ENCODE data around the gene PCGF1. TPM values are rescaled to one million over a fixed set of nuclear protein-coding genes. Genes with fewer than 3 reads are reported as not detected.
A peak's percentile ranks its signal among the peaks of the same experiment; 100 is the strongest.

PCGF1 gene
- total and polyA plus RNA-seq, 2 of the 8 experiments (the other 6 are each of a cell fraction or from before 2014, with no cell fraction given) = 10.0 to 23.7 TPM

DNA sequence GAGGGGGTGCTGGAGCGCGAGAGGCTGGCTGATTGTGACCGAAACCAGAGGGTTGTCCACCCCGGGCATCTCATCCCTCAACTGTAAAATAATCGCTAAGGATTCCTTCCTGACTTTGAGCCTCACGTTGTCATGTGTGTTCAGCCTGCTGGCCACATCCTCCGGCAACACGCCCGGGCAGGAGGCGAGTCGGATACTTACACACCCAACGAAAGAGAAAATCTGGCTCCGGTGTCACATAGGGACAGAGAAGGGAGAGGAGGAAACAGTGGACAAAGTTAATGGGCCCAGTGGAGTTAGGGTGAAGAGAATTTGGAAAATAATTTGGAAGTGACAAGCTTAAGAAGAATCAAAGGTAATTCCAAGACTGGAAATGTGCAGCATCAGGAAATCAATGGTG, 9.2 kb upstream of the PCGF1 start:
- Histone ChIP-seq H2BK5ac (ENCODE audit: low read depth, low read length) (no peak overlapping the region), H4K5ac (ENCODE audit: insufficient read length, low read depth, low read length) (no peak overlapping the region), H3K14ac (ENCODE audit: insufficient read length) (no peak overlapping the region), H3K23ac (ENCODE audit: insufficient read length) (no peak overlapping the region), H2AFZ (ENCODE audit: low read length) (no peak overlapping the region), H3K4ac (replicated peaks; ENCODE audit: insufficient read length, low read depth, low read length) (no peak overlapping the region), H3K4me3 (ENCODE audit: extremely low read depth in 1 of 4, insufficient read depth in 2 of 4, low read depth in 3 of 4, low read length in 4 of 4) (no peak overlapping the region), H2AK5ac (ENCODE audit: low read depth, low read length) (no peak overlapping the region), H4K8ac (ENCODE audit: extremely low read depth, insufficient read depth, low read length) (no peak overlapping the region; the same call in none of the 2 replicates), H2BK12ac (ENCODE audit: low read depth, low read length) (no peak overlapping the region), H3K27ac (ENCODE audit: low read depth, low read length) (no peak overlapping the region), H2BK20ac (ENCODE audit: low read length) (no peak overlapping the region), H3K36me3 (ENCODE audit: control insufficient read depth in 2 of 4, insufficient read depth in 4 of 4, low read length in 3 of 4) (peaks cover 0 to 19% (median 0%) of the 10 kb centered on the region in 4 experiments; a peak in 1 of 8 replicates), H3K79me1 (ENCODE audit: low read depth, low read length) (no peaks in the 10 kb centered on the region), H3K4me2 (ENCODE audit: insufficient read depth in 1 of 2, low read depth in 2 of 2, low read length in 2 of 2) (peak overlapping the region in 1 of 2 experiments; percentile 88; a peak in 1 of 4 replicates), H4K20me1 (replicated peaks in 1 of 2; ENCODE audit: control insufficient read depth in 1 of 2, insufficient read depth in 2 of 2, low read length in 2 of 2) (peaks cover 2 to 4% of the 10 kb centered on the region in 2 experiments), H3K56ac (replicated peaks; ENCODE audit: insufficient read length, low read depth, low read length) (no peak overlapping the region), H3K9ac (replicated peaks in 1 of 4; ENCODE audit: extremely low read depth in 1 of 4, low read depth in 3 of 4, low read length in 3 of 4) (no peak overlapping the region), H2BK15ac (ENCODE audit: low read length) (no peak overlapping the region), H3K18ac (ENCODE audit: extremely low read depth, low read length) (no peak overlapping the region), H3K9me3 (ENCODE audit: insufficient read depth in 2 of 2, low read depth in 1 of 2, low read length in 1 of 2) (peaks cover 7 to 12% of the 10 kb centered on the region in 2 experiments), H3K23me2 (ENCODE audit: low read depth, low read length) (peaks cover 10% of the 10 kb centered on the region; the same call in 1 of the 2 replicates), H4K91ac (replicated peaks; ENCODE audit: insufficient read length, low read length) (no peak overlapping the region), H3K27me3 (replicated peaks in 1 of 4; ENCODE audit: control insufficient read depth in 3 of 4, extremely low read depth in 1 of 4, insufficient read depth in 3 of 4, low read length in 3 of 4) (peaks cover 63 to 88% (median 84%) of the 10 kb centered on the region in 4 experiments), H3K4me1 (replicated peaks in 1 of 4; ENCODE audit: control insufficient read depth in 3 of 4, insufficient read depth in 4 of 4, low read length in 3 of 4) (peaks cover 0 to 24% (median 10%) of the 10 kb centered on the region in 4 experiments; a peak in 6 of 7 replicates), H3K79me2 (ENCODE audit: control insufficient read depth in 1 of 2, insufficient read depth in 2 of 2, low read length in 2 of 2) (no peaks in the 10 kb centered on the region), H2BK120ac (replicated peaks; ENCODE audit: low read depth, low read length) (no peak overlapping the region)
- 80% methylated on average over 13 of the region's 13 CpGs; no CpG with 5 or more reads in 1 of the 2 experiments for WGBS, 2 experiments (ENCODE audit: extremely low coverage in 1 of 2, insufficient coverage in 1 of 2, insufficient read length in 1 of 2, insufficient replicate concordance in 2 of 2, low coverage in 1 of 2, low lambda C conversion rate in 2 of 2, missing lambda C conversion rate in 1 of 2)
- TF ChIP-seq, protein P1, sequence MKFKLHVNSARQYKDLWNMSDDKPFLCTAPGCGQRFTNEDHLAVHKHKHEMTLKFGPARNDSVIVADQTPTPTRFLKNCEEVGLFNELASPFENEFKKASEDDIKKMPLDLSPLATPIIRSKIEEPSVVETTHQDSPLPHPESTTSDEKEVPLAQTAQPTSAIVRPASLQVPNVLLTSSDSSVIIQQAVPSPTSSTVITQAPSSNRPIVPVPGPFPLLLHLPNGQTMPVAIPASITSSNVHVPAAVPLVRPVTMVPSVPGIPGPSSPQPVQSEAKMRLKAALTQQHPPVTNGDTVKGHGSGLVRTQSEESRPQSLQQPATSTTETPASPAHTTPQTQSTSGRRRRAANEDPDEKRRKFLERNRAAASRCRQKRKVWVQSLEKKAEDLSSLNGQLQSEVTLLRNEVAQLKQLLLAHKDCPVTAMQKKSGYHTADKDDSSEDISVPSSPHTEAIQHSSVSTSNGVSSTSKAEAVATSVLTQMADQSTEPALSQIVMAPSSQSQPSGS (IDR thresholded peaks at IDR 0.05; ENCODE audit: low read length) = no peak
- TF ChIP-seq, protein P2, sequence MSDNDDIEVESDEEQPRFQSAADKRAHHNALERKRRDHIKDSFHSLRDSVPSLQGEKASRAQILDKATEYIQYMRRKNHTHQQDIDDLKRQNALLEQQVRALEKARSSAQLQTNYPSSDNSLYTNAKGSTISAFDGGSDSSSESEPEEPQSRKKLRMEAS (IDR thresholded peaks at IDR 0.05) = no peak
- TF ChIP-seq BRCA1 (IDR thresholded peaks at IDR 0.05; ENCODE audit: low read depth, low read length) (no peak), GTF2F1 (IDR thresholded peaks at IDR 0.05; ENCODE audit: borderline replicate concordance, low read depth, low read length) (no peak), KDM1A (IDR thresholded peaks at IDR 0.05; ENCODE audit: borderline replicate concordance, low read length) (no peak), RBBP5 (IDR thresholded peaks at IDR 0.05; ENCODE audit: borderline replicate concordance, low read depth, low read length) (no peak), BACH1 (IDR thresholded peaks at IDR 0.05; ENCODE audit: low read length) (no peak), HDAC2 (IDR thresholded peaks at IDR 0.05; ENCODE audit: borderline replicate concordance in 1 of 2, low read depth in 2 of 2, low read length in 2 of 2) (no peak)
- FAIRE-seq (no peak), DNase-seq (ENCODE audit: low read depth in 1 of 2, low spot score in 2 of 2) (no peak)
- ChIA-PET POLR2A (ENCODE audit: partially characterized antibody) (interaction anchor here (0.9 to 6.7 kb wide), 4 partner anchors 10 to 33 kb away, joined by 3 to 63 read pairs (median 21); partner anchors contain the start of genes AUP1, HTRA2, LBX2 and PCGF1), CTCF (ENCODE audit: partially characterized antibody) (interaction anchor here (0.8 to 1.2 kb wide), 5 partner anchors 13 to 97 kb away, joined by 3 to 7 read pairs (median 3); partner anchors contain the start of genes AUP1, CCDC142, HTRA2 and TTC31)
